Activated effector memory CD4-positive, alpha-beta T cell treated with anti-CD3 and anti-CD28 coated beads, Interleukin-2, amount 50 U/mL, for 16 hours (primary cell): ENCODE data around the gene ZFYVE28.
"Not testable (repeated sequence)": the region's sequence is repeated elsewhere in the genome, so short reads cannot be mapped to it uniquely, and the experiment has no call there.

Experiments
- DNase-seq: peaks from one replicate; pipeline ENCODE4 v3.0.0-alpha.2; 2020

ZFYVE28 gene

GRCh38 chr4:2243681-2244380 is 174.6 kb downstream of the ZFYVE28 start:
- DNase-seq, result peak; percentile 62

DNA sequence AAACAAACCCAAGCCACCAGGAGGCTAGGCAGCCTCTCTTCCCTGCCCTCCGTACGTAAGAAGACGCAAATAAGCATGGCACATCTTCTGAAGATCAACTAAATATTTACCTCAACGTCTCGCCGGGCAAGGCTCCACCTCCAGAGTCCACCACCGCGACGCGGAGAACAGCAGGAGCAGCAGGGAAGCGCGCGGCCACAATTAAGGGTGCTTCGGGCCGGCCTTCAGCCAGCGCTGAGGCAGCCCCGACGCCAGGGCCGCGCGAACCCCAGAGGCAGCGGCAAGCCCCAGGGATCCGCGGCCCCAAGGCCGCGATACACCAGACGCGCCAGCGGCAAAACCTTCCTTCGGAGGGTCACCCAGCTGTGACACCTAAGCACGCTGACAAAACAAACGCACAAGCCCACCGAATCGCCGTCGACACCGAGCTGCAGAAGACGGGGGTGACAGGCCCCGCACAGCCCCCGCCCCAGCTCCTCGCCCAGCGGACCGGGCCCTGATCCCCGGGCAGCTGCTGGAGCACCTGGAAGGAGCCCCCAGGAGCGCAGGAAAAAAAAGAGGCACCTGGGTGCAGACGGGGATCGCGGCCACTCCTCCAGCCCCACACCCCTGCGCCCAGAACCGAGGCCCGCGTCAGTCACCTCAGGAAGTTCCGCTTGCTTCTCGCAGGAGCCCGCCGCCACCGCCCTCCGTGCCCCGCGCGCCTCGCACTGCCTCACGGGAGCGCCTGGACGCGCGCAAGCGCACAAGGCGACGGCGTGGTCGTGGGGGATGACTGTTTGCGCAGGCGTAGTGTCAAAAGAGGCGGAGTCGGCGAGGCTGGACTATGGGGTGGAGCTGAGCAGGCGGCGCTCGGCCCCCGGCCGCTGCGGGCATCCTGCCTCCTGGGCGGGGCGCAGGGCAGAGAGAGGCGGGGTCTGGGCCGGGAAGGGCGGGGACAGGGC is 176.8 kb downstream of the ZFYVE28 start, which contains the start of the genes HAUS3 and POLN:
Gene HAUS3, minus strand, starts transcription at position 712 of the 944 bp plus-strand sequence. CDS start 1,175 bp downstream, outside the sequence.
Gene POLN, minus strand, starts transcription at position 712 of the 944 bp plus-strand sequence. CDS start 12,890 bp downstream, outside the sequence.
- DNase-seq, result peak; percentile 100

DNA sequence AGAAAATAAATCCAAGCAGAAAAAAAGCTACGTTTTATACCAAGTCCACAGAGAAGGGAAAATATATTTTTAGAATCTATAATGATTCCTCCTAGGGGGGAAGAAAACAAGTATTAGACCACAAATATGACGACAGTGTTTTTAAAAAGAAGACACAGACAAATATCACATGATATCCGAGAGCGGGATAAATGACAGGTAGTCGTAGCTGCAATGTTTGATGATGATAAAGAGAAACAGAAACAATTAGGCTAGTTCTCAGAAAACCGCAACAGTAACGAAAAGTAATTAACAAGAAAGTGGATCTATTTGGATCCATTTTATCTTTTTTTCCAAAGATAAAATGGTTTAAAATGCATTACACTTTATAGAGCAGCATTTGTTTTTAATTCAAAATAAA is 177.4 kb downstream of the ZFYVE28 start:
- DNase-seq, result no peak

DNA sequence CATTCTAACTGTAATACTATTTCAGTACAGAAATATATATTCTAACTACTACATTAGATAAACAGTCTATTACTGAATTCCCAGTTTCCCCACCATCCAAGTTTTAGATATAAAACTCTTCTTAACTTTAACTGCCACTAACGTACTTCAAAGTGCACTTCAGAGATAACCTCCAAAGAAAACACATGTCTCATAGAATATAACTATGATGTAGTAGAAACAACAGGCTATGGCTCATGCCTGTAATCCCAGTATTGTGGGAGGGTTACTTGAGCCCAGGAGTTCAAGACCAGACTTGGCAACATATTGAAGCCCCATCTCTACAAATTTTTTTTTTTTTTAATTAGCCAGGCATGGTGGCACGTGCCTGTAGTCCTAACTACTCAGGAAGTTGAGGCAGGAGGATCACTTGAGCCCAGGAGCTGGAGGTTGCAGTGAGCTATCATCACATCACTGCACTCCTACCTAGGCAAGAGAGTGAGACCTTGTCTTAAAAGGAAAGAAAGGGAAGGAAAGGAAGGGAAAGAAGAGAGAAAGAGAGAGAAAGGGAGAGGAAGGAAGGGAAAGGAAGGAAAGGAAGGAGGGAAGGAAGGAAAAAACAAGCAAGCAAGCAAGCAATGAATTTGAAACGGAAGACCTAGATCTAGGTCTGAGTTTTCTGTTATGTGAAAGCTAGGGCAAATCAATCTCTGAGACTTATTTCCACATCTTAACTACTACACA is 181.3 kb downstream of the ZFYVE28 start:
- DNase-seq, result no peak

DNA sequence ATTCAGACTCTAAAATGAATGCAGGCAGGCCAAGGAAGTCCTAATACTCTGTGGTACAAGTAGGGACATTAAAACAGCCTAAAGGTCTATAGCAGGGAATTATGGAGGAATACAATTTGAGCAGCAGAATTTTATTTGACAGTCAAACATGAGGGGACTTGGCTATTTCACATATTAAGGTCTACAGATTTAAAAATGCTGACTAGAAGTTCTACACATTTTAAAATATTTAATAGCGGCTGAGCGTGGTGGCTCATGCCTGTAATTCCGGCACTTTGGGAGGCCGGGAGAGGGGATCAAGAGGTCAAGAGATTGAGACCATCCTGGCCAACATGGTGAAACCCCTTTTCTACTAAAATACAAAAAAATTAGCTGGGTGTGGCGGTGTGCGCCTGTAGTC is 187.4 kb downstream of the ZFYVE28 start:
- no peak for DNase-seq

DNA sequence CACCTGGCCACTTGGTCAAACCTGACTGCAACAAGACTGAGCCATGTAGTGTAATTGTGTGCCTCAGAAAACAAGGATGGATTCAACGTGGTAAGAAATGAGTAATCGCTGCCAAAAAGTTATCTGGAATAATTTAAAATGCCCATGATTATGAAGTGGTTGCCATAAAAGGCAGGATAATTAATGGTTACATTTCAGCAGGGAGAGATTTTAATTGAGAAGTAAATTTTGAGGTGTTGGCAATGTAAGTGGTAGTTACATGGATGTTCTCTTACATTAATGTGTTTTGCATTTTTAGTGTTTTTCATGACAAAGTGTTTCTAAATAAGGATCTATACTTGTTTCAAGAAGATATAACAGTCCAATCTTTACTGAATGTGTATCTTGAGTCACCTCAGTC is 192.2 kb downstream of the ZFYVE28 start:
- no peak for DNase-seq

GRCh38 chr4:2222838-2223237 is 195.6 kb downstream of the ZFYVE28 start:
- DNase-seq, result no peak

DNA sequence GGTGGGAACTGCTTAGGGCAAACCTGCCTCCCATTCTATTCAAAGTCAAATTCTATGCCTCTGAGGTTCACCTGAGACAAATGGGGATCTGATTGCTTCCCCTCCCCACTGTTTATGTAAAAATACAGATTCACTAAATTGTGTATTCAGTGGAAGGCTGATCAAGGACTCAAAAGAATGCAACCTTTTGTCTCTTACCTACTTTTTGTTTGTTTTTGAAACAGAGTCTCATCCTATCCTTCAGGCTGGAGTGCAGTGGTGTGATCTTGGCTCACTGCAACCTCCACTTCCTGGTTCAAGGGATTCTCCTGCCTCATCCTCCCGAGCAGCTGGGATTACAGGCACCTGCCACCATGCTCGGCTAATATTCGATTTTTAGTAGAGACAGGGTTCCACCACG is 197.1 kb downstream of the ZFYVE28 start:
- DNase-seq, result not testable (repeated sequence)

GRCh38 chr4:2220016-2220630 is 198.3 kb downstream of the ZFYVE28 start:
- peak; percentile 90 for DNase-seq
